Measurements from ENCODE around the gene MIOX. TPM values are rescaled to one million over a fixed set of nuclear protein-coding genes. Genes with fewer than 3 reads are reported as not detected.

Gene MIOX
- total and polyA plus RNA-seq, 2 of the 13 experiments (the other 11 are each of a cell fraction or from before 2014, with no cell fraction given) = 1.5 to 2.9 TPM

GRCh38 chr22:50530580-50530876 lies 43.9 kb downstream of the MIOX start (continued):
- TF ChIP-seq KDM3A (CRISPR knock-in tag; IDR thresholded peaks at IDR 0.05; ENCODE audit: low read depth) (no peak), ZNF879 (CRISPR knock-in tag; IDR thresholded peaks at IDR 0.05) (no peak), SOX6 (IDR thresholded peaks at IDR 0.05) (no peak), SOX6 (CRISPR knock-in tag; IDR thresholded peaks at IDR 0.05) (peak; percentile 46; the same call in 1 of the 2 replicates), PTBP1 (IDR thresholded peaks at IDR 0.05; ENCODE audit: low read depth, low read length, poor library complexity, severe bottlenecking) (no peak), ZNF407 (CRISPR knock-in tag; IDR thresholded peaks at IDR 0.05; ENCODE audit: not compliant biosample characterization) (no peak), ZFP82 (CRISPR knock-in tag; IDR thresholded peaks at IDR 0.05; ENCODE audit: borderline replicate concordance) (no peak), SP1 (IDR thresholded peaks at IDR 0.05) (no peak), SP1 (CRISPR knock-in tag; IDR thresholded peaks at IDR 0.05) (no peak), MIER2 (CRISPR knock-in tag; IDR thresholded peaks at IDR 0.05) (no peak), SPEN (CRISPR knock-in tag; IDR thresholded peaks at IDR 0.05; ENCODE audit: low read depth) (no peak; the same call in 1 of the 2 replicates), BCLAF1 (IDR thresholded peaks at IDR 0.05) (no peak), ZNF687 (CRISPR knock-in tag; IDR thresholded peaks at IDR 0.05) (peak; percentile 86), MAFF (IDR thresholded peaks at IDR 0.05; ENCODE audit: low read depth, low read length) (no peak), SRF (IDR thresholded peaks at IDR 0.05; ENCODE audit: low read depth, low read length) (no peak)
